GM10266 (cell line): Measurements from ENCODE around the gene GLT6D1.

Experiments
- DNase-seq: peaks from one replicate; pipeline ENCODE4 v3.0.0; 2012; ENCODE audit errors: extremely low spot score
- CTCF ChIP-seq: IDR thresholded peaks from 2 replicates; pipeline ENCODE4 v1.5.1; 2012; ENCODE audit warnings: mild to moderate bottlenecking, low read depth; ENCODE audit not compliant: control insufficient read depth, insufficient read depth; ENCODE audit errors: missing control alignments

The GLT6D1 gene

GRCh38 chr9:135582966-135583687 lies 56.2 kb downstream of the GLT6D1 start:
- DNase-seq, result no peak
- no peak for TF ChIP-seq CTCF

GRCh38 chr9:135582541-135582940 lies 56.8 kb downstream of the GLT6D1 start:
- DNase-seq, result no peak
- no peak for TF ChIP-seq CTCF

- no peak for TF ChIP-seq CTCF
- DNase-seq, result no peak
Measured at GRCh38 chr9:135581636-135582426, 57.5 kb downstream of the GLT6D1 start.

GRCh38 chr9:135580664-135581380 lies 58.5 kb downstream of the GLT6D1 start:
- TF ChIP-seq CTCF, result no peak
- no peak for DNase-seq

- DNase-seq, result no peak
- no peak for TF ChIP-seq CTCF
Measured at GRCh38 chr9:135579889-135580660, 59.3 kb downstream of the GLT6D1 start.

GRCh38 chr9:135579356-135579755 lies 60.0 kb downstream of the GLT6D1 start:
- no peak for TF ChIP-seq CTCF
- no peak for DNase-seq
